Inflammatory macrophage treated with lipopolysaccharide for 4 hours (primary cell): Measurements from ENCODE around the gene GRHPR.

ENCODE experiments used
- DNase-seq: peaks from one replicate; pipeline ENCODE4 v3.0.0-alpha.2; 2020

Gene GRHPR

GRCh38 chr9:37486256-37486615 is 63.7 kb downstream of the GRHPR start:
- no peak for DNase-seq
